Retinal pigment epithelial cell (primary cell): ENCODE data around the gene ARFGEF3.

ENCODE experiments used
- DNase-seq: peaks from one replicate; pipeline ENCODE4 v3.0.0-alpha.2; 2010; ENCODE audit warnings: low read depth
- H3K4me3 ChIP-seq: 2 replicates; pipeline ENCODE4 v1.5.1; 2011; ENCODE audit warnings: mild to moderate bottlenecking, low read length, control low read depth, moderate library complexity
- TF ChIP-seq, protein P1 (sequence below): conservative IDR thresholded peaks from 2 replicates; pipeline ENCODE4 v1.5.1; 2011; ENCODE audit warnings: low read depth, low read length, control low read depth, inconsistent platforms

The ARFGEF3 gene

DNA sequence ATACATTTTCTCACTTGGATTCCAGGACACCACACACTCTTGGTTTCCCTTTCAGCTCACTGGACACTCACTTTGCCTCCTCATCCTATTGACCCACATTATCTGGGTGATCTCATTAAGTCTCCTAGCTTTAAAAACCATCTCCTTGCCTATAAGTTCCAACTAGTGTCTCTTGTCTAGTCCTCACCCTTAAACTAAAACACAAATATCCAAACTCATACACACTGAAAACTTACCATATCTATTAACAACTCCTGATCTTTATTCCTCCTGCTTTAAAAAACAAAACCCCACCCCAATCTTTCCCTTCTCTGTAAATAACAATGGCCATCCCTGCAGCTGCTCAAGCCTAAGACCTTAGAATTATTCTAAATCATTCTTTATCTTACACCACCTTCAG is 212.5 kb downstream of the ARFGEF3 start:
- TF ChIP-seq, protein P1, sequence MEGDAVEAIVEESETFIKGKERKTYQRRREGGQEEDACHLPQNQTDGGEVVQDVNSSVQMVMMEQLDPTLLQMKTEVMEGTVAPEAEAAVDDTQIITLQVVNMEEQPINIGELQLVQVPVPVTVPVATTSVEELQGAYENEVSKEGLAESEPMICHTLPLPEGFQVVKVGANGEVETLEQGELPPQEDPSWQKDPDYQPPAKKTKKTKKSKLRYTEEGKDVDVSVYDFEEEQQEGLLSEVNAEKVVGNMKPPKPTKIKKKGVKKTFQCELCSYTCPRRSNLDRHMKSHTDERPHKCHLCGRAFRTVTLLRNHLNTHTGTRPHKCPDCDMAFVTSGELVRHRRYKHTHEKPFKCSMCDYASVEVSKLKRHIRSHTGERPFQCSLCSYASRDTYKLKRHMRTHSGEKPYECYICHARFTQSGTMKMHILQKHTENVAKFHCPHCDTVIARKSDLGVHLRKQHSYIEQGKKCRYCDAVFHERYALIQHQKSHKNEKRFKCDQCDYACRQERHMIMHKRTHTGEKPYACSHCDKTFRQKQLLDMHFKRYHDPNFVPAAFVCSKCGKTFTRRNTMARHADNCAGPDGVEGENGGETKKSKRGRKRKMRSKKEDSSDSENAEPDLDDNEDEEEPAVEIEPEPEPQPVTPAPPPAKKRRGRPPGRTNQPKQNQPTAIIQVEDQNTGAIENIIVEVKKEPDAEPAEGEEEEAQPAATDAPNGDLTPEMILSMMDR, result no peak
- no peak for DNase-seq
- H3K4me3 ChIP-seq, result no peak overlapping the region

- TF ChIP-seq, protein P1, result no peak
- no peak for DNase-seq
- no peak overlapping the region for H3K4me3 ChIP-seq
These were observed 213.1 kb downstream of the ARFGEF3 start for GRCh38 chr6:138374815-138375214.

- DNase-seq, result no peak
- TF ChIP-seq, protein P1, result no peak
- H3K4me3 ChIP-seq, result no peak overlapping the region
These were observed 215.3 kb downstream of the ARFGEF3 start for GRCh38 chr6:138377042-138377441.

DNA sequence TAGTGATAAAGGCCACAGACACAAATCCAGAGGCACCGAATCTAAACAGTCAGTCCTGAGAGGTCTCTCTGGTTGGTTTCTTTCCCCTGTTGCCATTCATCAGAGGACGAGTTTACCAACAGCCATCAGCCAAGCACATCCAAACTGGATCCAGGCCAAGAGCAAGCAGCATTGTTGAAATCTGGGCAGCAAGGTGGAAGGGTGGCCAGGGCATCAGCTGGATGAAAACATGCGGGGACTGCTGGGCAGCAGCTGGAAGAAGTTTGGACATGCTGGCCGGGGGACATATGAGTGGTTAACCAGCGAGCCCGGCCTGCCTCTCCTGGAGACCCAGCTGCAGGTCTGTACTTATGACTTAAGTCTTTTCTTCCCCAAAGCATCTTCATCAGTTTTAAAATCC is 216.1 kb downstream of the ARFGEF3 start, which contains the start of gene SMIM28:
SMIM28 (plus strand) TSS at position 62 of the 400 bp plus-strand sequence; CDS start at position 230, 168 bp downstream.
- H3K4me3 ChIP-seq, result no peak within 1 kb of the TSS
- no peak for DNase-seq
- TF ChIP-seq, protein P1, result no peak

DNA sequence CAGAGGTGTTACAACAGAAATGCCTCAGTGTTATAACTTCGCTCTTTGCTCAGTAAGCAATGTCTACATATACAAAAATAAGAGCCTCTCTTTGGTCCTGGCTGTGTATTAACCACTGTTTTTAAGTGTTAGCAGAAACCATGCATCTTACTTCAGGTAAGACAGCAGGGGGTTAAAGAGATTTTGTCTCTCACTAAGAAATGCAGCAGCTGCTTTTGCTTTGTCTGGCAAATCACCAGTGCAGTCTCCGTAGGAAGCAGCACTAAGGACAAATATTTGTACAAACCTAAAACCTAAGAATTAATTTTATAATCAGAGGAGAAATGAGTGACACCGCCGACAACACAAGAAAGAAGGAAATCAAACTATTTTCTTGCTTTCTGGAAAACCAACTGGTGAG is 216.7 kb downstream of the ARFGEF3 start:
- TF ChIP-seq, protein P1, result no peak
- no peak overlapping the region for H3K4me3 ChIP-seq
- DNase-seq, result no peak

DNA sequence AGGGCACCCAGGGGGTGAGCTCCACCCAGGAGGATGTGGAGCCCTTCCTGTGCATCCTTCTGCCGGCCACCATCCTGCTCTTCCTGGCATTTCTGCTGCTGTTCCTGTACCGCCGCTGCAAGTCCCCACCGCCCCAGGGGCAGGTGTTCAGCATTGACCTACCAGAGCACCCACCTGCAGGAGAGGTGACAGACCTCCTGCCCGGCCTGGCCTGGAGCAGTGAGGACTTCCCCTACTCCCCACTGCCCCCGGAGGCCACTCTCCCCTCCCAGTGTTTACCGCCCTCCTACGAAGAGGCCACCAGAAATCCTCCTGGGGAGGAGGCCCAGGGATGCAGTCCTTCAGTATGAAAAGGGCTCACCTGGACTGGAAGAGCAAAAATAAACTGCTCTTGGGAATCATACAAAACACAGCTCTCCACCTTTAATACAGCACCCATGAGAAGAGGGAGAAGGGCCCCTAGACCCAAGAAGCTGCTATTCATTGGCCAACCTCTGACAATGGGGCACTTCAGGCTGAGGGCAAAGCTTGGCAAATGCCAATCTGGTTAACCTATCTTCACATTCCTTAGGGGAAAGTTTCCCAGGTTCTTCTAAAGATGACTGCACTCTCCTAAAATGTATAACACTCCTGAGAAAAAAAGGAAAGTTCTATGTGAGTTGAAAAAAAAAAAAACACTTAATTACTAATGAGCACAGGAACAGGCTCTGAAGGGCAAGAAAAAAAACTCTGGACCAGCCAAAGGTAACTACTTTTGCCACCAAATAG is 220.9 kb downstream of the ARFGEF3 start:
- TF ChIP-seq, protein P1, result peak; percentile 8
- H3K4me3 ChIP-seq, result no peak overlapping the region
- DNase-seq, result no peak

GRCh38 chr6:138383776-138384175 is 222.0 kb downstream of the ARFGEF3 start:
- H3K4me3 ChIP-seq, result no peak overlapping the region
- no peak for DNase-seq
- TF ChIP-seq, protein P1, result no peak
